SU-DHL-6 (cell line): ENCODE data around the gene TNFRSF9.

ENCODE experiments used
- H2AFZ ChIP-seq: fragments of 200-600 bp; sonication (generic); 2 replicates; pipeline ENCODE4 v1.6.1; 2014; ENCODE audit warnings: low read depth, mild to moderate bottlenecking, moderate library complexity, mixed read lengths, antibody characterized with exemption, low read length; ENCODE audit not compliant: severe bottlenecking
- H3F3A ChIP-seq: fragments of 200-600 bp; shearing (Covaris generic); 2 replicates; pipeline ENCODE4 v1.6.0; 2016; ENCODE audit warnings: antibody characterized with exemption, mild to moderate bottlenecking; ENCODE audit not compliant: insufficient read depth
- H3K27ac ChIP-seq: fragments of 200-600 bp; sonication (generic); 2 replicates; pipeline ENCODE4 v1.5.1; 2016; ENCODE audit warnings: low read depth, mild to moderate bottlenecking, low read length, moderate library complexity, mixed read lengths
- H3K27me3 ChIP-seq: fragments of 200-600 bp; sonication (generic), shearing (Covaris generic); 2 replicates; pipeline ENCODE4 v1.6.0; 2014; ENCODE audit warnings: mild to moderate bottlenecking, low read length
- H3K36me3 ChIP-seq: fragments of 200-600 bp; sonication (generic); 2 replicates; pipeline ENCODE4 v1.6.1; 2014; ENCODE audit warnings: mild to moderate bottlenecking, low read length, mixed read lengths
- H3K4me2 ChIP-seq: fragments of 300-600, 200-600 bp; shearing (Covaris generic), sonication (generic); 2 replicates; pipeline ENCODE4 v1.6.0; 2014; ENCODE audit warnings: low read length, low read depth, mild to moderate bottlenecking; ENCODE audit not compliant: poor library complexity, severe bottlenecking
- H3K4me3 ChIP-seq: fragments of 200-600 bp; sonication (generic); 2 replicates; pipeline ENCODE4 v1.5.1; 2014; ENCODE audit warnings: antibody characterized with exemption, low read length, mild to moderate bottlenecking, mixed read lengths; ENCODE audit not compliant: insufficient read depth, poor library complexity, severe bottlenecking
- H3K79me2 ChIP-seq: fragments of 200-600 bp; sonication (generic); 2 replicates; pipeline ENCODE4 v1.6.1; 2014; ENCODE audit warnings: mild to moderate bottlenecking, low read length, moderate library complexity; ENCODE audit not compliant: insufficient read depth
- H3K9ac ChIP-seq: fragments of 200-600 bp; sonication (generic); 2 replicates; pipeline ENCODE4 v1.7.0; 2014; ENCODE audit warnings: mild to moderate bottlenecking, low read length
- H3K9me2 ChIP-seq: fragments of 200-600 bp; sonication (generic); replicated peaks from 2 replicates; pipeline ENCODE4 v1.6.1; 2014; ENCODE audit warnings: low read length; ENCODE audit not compliant: insufficient read depth
- H3K9me3 ChIP-seq: fragments of 200-600 bp; sonication (generic); 2 replicates; pipeline ENCODE4 v1.6.1; 2014; ENCODE audit warnings: low read length, mixed read lengths; ENCODE audit not compliant: insufficient read depth
- H4K20me1 ChIP-seq: fragments of 200-600 bp; sonication (generic); 2 replicates; pipeline ENCODE4 v1.6.1; 2014; ENCODE audit warnings: low read depth, mild to moderate bottlenecking, antibody characterized with exemption, low read length, moderate library complexity, mixed read lengths
- EZH2phosphoT487 ChIP-seq: fragments of 200-600 bp; sonication (generic), shearing (Covaris generic); conservative IDR thresholded peaks from 2 replicates; pipeline ENCODE4 v1.6.1; 2018; ENCODE audit warnings: mild to moderate bottlenecking, antibody characterized with exemption, low read length, moderate library complexity, mixed read lengths
- TF ChIP-seq, protein P1 (sequence below): fragments of 200-600 bp; sonication (generic); IDR thresholded peaks from one replicate; pipeline ENCODE4 v1.5.1; 2017; ENCODE audit warnings: antibody characterized with exemption, mild to moderate bottlenecking, low read length, moderate library complexity; ENCODE audit not compliant: insufficient read depth, poor library complexity, severe bottlenecking

The TNFRSF9 gene

DNA sequence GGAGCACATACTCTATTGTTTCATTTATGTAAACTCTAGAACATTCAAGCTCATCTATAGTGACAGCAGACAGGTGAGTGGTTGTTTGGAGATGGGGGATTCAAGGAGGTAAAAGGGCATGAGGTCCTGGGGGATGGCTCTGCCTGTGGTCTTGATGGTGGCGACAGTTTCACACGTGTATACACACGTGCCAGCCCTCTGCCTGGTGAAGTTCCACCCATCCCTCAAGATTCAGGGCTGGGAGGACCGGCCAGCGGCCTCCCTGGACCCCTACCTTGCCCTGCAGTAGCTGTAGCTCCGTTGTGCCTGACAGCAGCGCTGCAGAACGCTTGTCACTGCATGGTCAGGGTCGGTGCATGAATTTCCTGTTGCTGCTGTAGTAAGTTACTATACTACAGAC, 48.8 kb downstream of the TNFRSF9 start:
- Histone ChIP-seq H3K9ac (no peak overlapping the region), H3K4me3 (no peak overlapping the region), H4K20me1 (no peaks in the 10 kb centered on the region), H3K9me3 (no peaks in the 10 kb centered on the region), H3K9me2 (no peaks in the 10 kb centered on the region), H3K27me3 (no peaks in the 10 kb centered on the region), H3K27ac (no peak overlapping the region), H3K36me3 (no peaks in the 10 kb centered on the region), H3F3A (no peaks in the 10 kb centered on the region), H3K79me2 (no peaks in the 10 kb centered on the region), H3K4me2 (no peak overlapping the region), H2AFZ (no peak overlapping the region)
- TF ChIP-seq, protein P1, sequence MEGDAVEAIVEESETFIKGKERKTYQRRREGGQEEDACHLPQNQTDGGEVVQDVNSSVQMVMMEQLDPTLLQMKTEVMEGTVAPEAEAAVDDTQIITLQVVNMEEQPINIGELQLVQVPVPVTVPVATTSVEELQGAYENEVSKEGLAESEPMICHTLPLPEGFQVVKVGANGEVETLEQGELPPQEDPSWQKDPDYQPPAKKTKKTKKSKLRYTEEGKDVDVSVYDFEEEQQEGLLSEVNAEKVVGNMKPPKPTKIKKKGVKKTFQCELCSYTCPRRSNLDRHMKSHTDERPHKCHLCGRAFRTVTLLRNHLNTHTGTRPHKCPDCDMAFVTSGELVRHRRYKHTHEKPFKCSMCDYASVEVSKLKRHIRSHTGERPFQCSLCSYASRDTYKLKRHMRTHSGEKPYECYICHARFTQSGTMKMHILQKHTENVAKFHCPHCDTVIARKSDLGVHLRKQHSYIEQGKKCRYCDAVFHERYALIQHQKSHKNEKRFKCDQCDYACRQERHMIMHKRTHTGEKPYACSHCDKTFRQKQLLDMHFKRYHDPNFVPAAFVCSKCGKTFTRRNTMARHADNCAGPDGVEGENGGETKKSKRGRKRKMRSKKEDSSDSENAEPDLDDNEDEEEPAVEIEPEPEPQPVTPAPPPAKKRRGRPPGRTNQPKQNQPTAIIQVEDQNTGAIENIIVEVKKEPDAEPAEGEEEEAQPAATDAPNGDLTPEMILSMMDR, result no peak
- TF ChIP-seq EZH2phosphoT487, result no peak

DNA sequence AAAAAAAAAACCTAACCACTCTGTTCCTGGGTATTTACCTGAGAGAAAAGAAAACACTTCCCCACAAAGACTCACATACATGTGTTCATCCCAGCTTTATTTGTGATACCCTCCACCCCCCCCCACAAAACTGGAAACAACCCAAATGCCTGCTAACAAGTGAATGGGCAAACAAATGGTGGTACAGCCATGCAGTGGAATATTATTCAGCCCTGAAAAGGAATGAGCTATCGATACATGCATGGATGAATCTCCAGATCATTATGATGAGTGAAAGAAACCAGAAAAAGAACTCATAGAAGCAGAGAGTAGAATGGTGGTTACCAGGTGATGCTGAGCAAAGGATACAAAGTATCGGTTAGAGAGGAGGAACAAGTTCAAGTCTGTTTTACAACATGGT, 49.8 kb downstream of the TNFRSF9 start:
- Histone ChIP-seq H3K27ac (no peak overlapping the region), H2AFZ (no peak overlapping the region), H4K20me1 (no peaks in the 10 kb centered on the region), H3K9me2 (no peaks in the 10 kb centered on the region), H3F3A (no peaks in the 10 kb centered on the region), H3K9ac (no peak overlapping the region), H3K36me3 (no peaks in the 10 kb centered on the region), H3K4me3 (no peak overlapping the region), H3K4me2 (no peak overlapping the region), H3K9me3 (no peaks in the 10 kb centered on the region), H3K27me3 (no peaks in the 10 kb centered on the region), H3K79me2 (no peaks in the 10 kb centered on the region)
- TF ChIP-seq, protein P1, result no peak
- no peak for TF ChIP-seq EZH2phosphoT487

DNA sequence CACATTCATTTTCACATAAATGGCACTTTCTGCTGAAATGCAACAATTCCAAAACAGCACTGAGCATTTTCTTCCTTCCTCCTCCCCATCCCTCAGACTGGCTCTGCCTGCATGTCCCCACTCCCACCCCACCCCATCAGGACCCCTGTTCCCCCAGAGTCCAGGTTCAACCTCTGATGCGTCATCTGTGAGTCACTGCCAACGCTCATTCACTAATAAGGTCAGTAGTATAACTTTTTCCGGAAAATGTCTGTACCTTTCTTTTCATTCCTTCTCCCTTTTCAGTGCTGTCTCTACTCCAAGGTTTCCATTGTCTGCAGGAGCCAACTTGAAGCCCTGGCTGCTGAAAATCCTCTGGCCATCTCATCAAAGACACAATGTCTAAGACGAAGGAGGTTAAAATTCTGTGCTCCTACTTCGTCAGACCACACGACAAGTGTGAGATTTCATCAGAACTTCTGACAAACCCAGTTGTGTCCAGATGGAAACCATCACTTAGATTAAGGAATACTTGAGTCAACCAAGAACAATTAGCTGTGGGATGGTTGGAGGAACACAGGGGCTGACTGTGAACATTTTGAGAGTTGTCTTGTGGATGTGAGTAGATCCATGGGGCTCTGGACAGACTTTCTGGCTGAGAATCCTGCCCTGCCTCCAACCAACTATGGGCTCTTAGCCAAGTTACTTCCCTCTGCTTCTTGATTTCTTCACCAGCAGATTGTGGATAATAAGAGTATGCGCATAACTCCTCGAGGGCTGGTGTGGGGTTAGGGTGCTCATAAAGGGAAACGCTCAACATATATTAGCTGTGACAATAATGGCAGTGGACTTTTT, 52.2 kb downstream of the TNFRSF9 start:
- H3K9me3 ChIP-seq, result no peaks in the 10 kb centered on the region
- H3K27ac ChIP-seq, result no peak overlapping the region
- no peaks in the 10 kb centered on the region for H3K79me2 ChIP-seq
- H3F3A ChIP-seq, result no peaks in the 10 kb centered on the region
- H3K9ac ChIP-seq, result no peak overlapping the region
- H3K9me2 ChIP-seq, result no peaks in the 10 kb centered on the region
- H4K20me1 ChIP-seq, result no peaks in the 10 kb centered on the region
- H3K4me2 ChIP-seq, result no peak overlapping the region
- TF ChIP-seq, protein P1, result no peak
- no peak for TF ChIP-seq EZH2phosphoT487
- no peaks in the 10 kb centered on the region for H3K27me3 ChIP-seq
- no peaks in the 10 kb centered on the region for H3K36me3 ChIP-seq
- H2AFZ ChIP-seq, result no peak overlapping the region
- H3K4me3 ChIP-seq, result no peak overlapping the region
